HFFc6 (cell line): ENCODE measurements around the gene SLC66A2. TPM values are rescaled to one million over a fixed set of nuclear protein-coding genes. Genes with fewer than 3 reads are reported as not detected.
A peak's percentile ranks its signal among the peaks of the same experiment; 100 is the strongest.

Source experiments
- DNase-seq: peaks from one replicate; pipeline ENCODE4 v3.0.0-alpha.2; 2018
- H3K27ac Mint-ChIP-seq: 2 replicates; pipeline ENCODE4 v1.8.0; 2020; ENCODE audit warnings: mild to moderate bottlenecking, mixed read lengths
- H3K27me3 Mint-ChIP-seq: 2 replicates; pipeline ENCODE4 v1.8.0; 2021; ENCODE audit warnings: mild to moderate bottlenecking, moderate library complexity, mixed read lengths; ENCODE audit not compliant: insufficient read depth
- H3K36me3 Mint-ChIP-seq: 2 replicates; pipeline ENCODE4 v1.8.0; 2021; ENCODE audit warnings: low read depth, mixed read lengths
- H3K4me1 Mint-ChIP-seq: 2 replicates; pipeline ENCODE4 v1.8.0; 2020; ENCODE audit warnings: low read depth, mixed read lengths
- H3K4me3 Mint-ChIP-seq: 2 replicates; pipeline ENCODE4 v1.8.0; 2020; ENCODE audit warnings: mild to moderate bottlenecking, moderate library complexity, mixed read lengths
- H3K9me3 Mint-ChIP-seq: 2 replicates; pipeline ENCODE4 v1.8.0; 2020; ENCODE audit warnings: mild to moderate bottlenecking, mixed read lengths
- CTCF ChIP-seq: fragments of 200-600 bp; sonication (generic); IDR thresholded peaks from 2 replicates; pipeline ENCODE4 v1.5.0; 2021; ENCODE audit warnings: antibody characterized with exemption, mild to moderate bottlenecking
- total RNA-seq, 6 experiments: library from RNA; stranded (reverse); fragmentation: NEBNext Ultra II Directional; extraction: Animal tissue kit (Norgen Biotek cat#: 25700); gene quantifications; 2 replicates in 1 of 6; 3 replicates in 5 of 6; pipeline ENCODE4 v1.2.3, GENCODE V29; 2021

SLC66A2 gene
- total RNA-seq, 6 experiments from 2014 or later: 26.6 to 41.2 (median 29.9) TPM

GRCh38 chr18:79950515-79951341 lies 725 bp downstream of the SLC66A2 start:
- no peak for DNase-seq
- peak overlapping the region; percentile 72 for H3K27ac Mint-ChIP-seq
- H3K4me3 Mint-ChIP-seq: peak overlapping the region; percentile 92
- peaks cover 20% of the 10 kb centered on the region for H3K4me1 Mint-ChIP-seq
- no peaks in the 10 kb centered on the region for H3K9me3 Mint-ChIP-seq
- no peaks in the 10 kb centered on the region; the same call in 1 of the 2 replicates for H3K27me3 Mint-ChIP-seq
- no peak for TF ChIP-seq CTCF
- peaks cover 9% of the 10 kb centered on the region for H3K36me3 Mint-ChIP-seq

GRCh38 chr18:79949697-79950487 lies 1.6 kb downstream of the SLC66A2 start:
- no peaks in the 10 kb centered on the region for H3K9me3 Mint-ChIP-seq
- H3K36me3 Mint-ChIP-seq: peaks cover 5% of the 10 kb centered on the region
- H3K4me1 Mint-ChIP-seq: peaks cover 20% of the 10 kb centered on the region
- no peak for TF ChIP-seq CTCF
- H3K27me3 Mint-ChIP-seq: no peaks in the 10 kb centered on the region; the same call in 1 of the 2 replicates
- peak overlapping the region; percentile 92 for H3K4me3 Mint-ChIP-seq
- H3K27ac Mint-ChIP-seq: peak overlapping the region; percentile 72
- no peak for DNase-seq

- DNase-seq: no peak
- Mint-ChIP-seq H3K36me3 (peaks cover 4% of the 10 kb centered on the region; the same call in 1 of the 2 replicates), H3K4me1 (peaks cover 25% of the 10 kb centered on the region), H3K27me3 (no peaks in the 10 kb centered on the region; the same call in 1 of the 2 replicates), H3K4me3 (no peak overlapping the region), H3K9me3 (no peaks in the 10 kb centered on the region), H3K27ac (no peak overlapping the region)
- TF ChIP-seq CTCF: no peak
These were observed 2.6 kb downstream of the SLC66A2 start for GRCh38 chr18:79948719-79949411.

- no peak for DNase-seq
- TF ChIP-seq CTCF: no peak
- peaks cover 25% of the 10 kb centered on the region for H3K4me1 Mint-ChIP-seq
- H3K36me3 Mint-ChIP-seq: peaks cover 4% of the 10 kb centered on the region; the same call in 1 of the 2 replicates
- H3K4me3 Mint-ChIP-seq: no peak overlapping the region
- H3K9me3 Mint-ChIP-seq: no peaks in the 10 kb centered on the region
- no peaks in the 10 kb centered on the region; the same call in 1 of the 2 replicates for H3K27me3 Mint-ChIP-seq
- no peak overlapping the region for H3K27ac Mint-ChIP-seq
These were observed 3.4 kb downstream of the SLC66A2 start for GRCh38 chr18:79947881-79948610.
